Vagina (tissue), 2 donors: ENCODE measurements around the gene NETO1.

Experiments
- CTCF ChIP-seq, 3 experiments: fragments of 450-650 bp in 2 of 3; fragments of 200-600 bp in 1 of 3; sonication (generic) in 1 of 3; IDR thresholded peaks; one replicate each; pipeline ENCODE4 v1.5.1; 2017 to 2019; ENCODE audit warnings: antibody characterized with exemption in 3 of 3, mild to moderate bottlenecking in 2 of 3, moderate library complexity in 2 of 3
- POLR2A ChIP-seq, 2 donors: fragments of 450-650 bp; IDR thresholded peaks; one replicate each; pipeline ENCODE4 v1.6.1; 2017; ENCODE audit warnings: antibody characterized with exemption in 2 of 2, mild to moderate bottlenecking in 2 of 2, moderate library complexity in 2 of 2

- TF ChIP-seq CTCF (IDR thresholded peaks at IDR 0.05), result no peak
- TF ChIP-seq POLR2A (IDR thresholded peaks at IDR 0.05), result no peak
Measured at GRCh38 chr18:72828601-72829000, 39.2 kb downstream of the NETO1 start.
